ENCODE measurements around the gene FKBP1B.
"Not testable (repeated sequence)": the region's sequence is repeated elsewhere in the genome, so short reads cannot be mapped to it uniquely, and the experiment has no call there.

FKBP1B gene

GRCh38 chr2:24086241-24086640 lies 36.7 kb downstream of the FKBP1B start:
- ChIA-PET CTCF (interaction anchor here (1.3 kb wide), 1 partner anchor 262 kb away, joined by 4 read pairs; no protein-coding TSS in a partner anchor), POLR2A (no interaction called here)
- no peak for TF ChIP-seq CTCF (IDR thresholded peaks at IDR 0.05; ENCODE audit: insufficient read depth, low read length, missing control alignments)
- no peak for DNase-seq (ENCODE audit: low read depth, low spot score)
- no peak overlapping the region for H3K4me3 ChIP-seq (ENCODE audit: low read depth, low read length)

- no peak for TF ChIP-seq CTCF (IDR thresholded peaks at IDR 0.05; ENCODE audit: insufficient read depth, low read length, missing control alignments)
- DNase-seq (ENCODE audit: low read depth, low spot score), result no peak
- CTCF ChIA-PET, result interaction anchor here (0.9 to 1.3 kb wide), 3 partner anchors 13 to 263 kb away, joined by 3 to 4 read pairs (median 3); no protein-coding TSS in a partner anchor
- no peak overlapping the region for H3K4me3 ChIP-seq (ENCODE audit: low read depth, low read length)
- POLR2A ChIA-PET, result no interaction called here
Observed at GRCh38 chr2:24087032-24087431, 37.5 kb downstream of the FKBP1B start.

DNA sequence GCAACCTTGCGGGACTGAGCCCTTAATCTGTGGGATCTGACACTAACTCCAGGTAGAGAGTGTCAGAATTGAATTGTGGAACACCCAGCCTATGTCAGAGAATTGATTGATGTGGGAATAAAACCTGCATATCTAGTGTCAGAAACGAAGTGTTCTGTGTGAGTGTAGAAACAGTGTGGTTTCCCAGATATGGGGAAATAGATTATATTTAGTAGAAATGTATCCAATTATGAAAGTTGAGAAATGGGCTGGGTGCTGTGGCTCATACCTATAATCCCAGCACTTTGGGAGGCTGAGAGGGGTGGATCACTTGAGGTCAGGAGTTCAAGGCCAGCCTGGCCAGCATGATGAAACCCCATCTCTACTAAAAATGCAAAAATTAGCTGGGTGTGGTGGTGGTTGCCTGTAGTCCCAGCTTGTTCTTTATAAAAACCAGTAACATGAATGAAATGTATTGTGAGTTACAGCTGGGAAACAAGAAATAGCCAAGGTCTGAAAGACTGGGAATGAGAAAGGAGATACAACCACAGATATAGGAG lies 39.3 kb downstream of the FKBP1B start:
- ChIA-PET POLR2A (no interaction called here), CTCF (no interaction called here)
- no peak for TF ChIP-seq CTCF (IDR thresholded peaks at IDR 0.05; ENCODE audit: insufficient read depth, low read length, missing control alignments)
- no peak overlapping the region for H3K4me3 ChIP-seq (ENCODE audit: low read depth, low read length)
- DNase-seq (ENCODE audit: low read depth, low spot score), result no peak

DNA sequence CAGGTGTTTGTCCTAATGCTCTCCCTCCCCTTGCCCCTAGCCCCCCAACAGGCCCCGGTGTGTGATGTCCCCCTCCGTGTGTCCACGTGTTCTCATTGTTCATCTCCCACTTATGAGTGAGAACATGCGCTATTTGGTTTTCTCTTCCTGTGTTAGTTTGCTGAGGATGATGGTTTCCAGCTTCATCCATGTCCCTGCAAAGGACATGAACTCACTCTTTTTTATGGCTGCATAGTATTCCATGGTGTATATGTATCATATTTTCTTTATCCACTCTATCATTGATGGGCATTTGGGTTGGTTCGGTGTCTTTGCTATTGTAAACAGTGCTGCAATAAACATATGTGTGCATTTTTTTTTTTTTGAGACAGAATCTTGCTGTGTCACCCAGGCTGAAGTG lies 43.7 kb downstream of the FKBP1B start:
- POLR2A ChIA-PET; CTCF ChIA-PET; H3K4me3 ChIP-seq (ENCODE audit: low read depth, low read length); DNase-seq (ENCODE audit: low read depth, low spot score): not testable (repeated sequence)

DNA sequence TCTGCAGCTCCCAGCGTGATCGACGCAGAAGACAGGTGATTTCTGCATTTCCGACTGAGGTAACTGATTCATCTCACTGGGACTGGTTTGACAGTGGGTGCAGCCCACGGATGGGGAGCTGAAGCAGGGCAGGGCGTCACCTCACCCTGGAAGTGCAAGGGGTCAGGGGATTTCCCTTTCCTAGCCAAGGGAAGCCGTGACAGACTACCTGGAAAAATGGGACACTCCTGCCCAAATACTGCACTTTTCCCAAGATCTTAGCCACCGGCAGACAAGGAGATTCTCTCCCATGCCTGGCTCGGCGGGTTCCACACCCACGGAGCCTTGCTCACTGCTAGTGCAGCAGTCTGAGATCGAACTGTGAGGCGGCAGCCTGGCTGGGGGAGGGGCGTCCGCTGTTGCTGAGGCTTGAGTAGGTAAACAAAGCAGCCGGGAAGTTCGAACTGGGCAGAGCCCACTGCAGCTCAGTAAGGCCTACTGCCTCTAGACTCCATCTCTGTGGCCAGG lies 45.7 kb downstream of the FKBP1B start:
- DNase-seq (ENCODE audit: low read depth, low spot score); H3K4me3 ChIP-seq (ENCODE audit: low read depth, low read length); POLR2A ChIA-PET: not testable (repeated sequence)
- CTCF ChIA-PET, result interaction anchor here (2.0 kb wide), 1 partner anchor 11 kb away, joined by 8 read pairs; the partner anchor contains the start of gene TP53I3

- POLR2A ChIA-PET; CTCF ChIA-PET; H3K4me3 ChIP-seq (ENCODE audit: low read depth, low read length); DNase-seq (ENCODE audit: low read depth, low spot score): not testable (repeated sequence)
Observed at GRCh38 chr2:24100732-24101131, 51.2 kb downstream of the FKBP1B start.

GRCh38 chr2:24101992-24102391 lies 52.5 kb downstream of the FKBP1B start:
- H3K4me3 ChIP-seq (ENCODE audit: low read depth, low read length), result no peak overlapping the region
- ChIA-PET CTCF (no interaction called here), POLR2A (interaction anchor here (1.2 kb wide), 1 partner anchor 17 kb away, joined by 3 read pairs; the partner anchor contains the start of gene TP53I3)
- no peak for TF ChIP-seq CTCF (IDR thresholded peaks at IDR 0.05; ENCODE audit: insufficient read depth, low read length, missing control alignments)
- no peak for DNase-seq (ENCODE audit: low read depth, low spot score)

DNA sequence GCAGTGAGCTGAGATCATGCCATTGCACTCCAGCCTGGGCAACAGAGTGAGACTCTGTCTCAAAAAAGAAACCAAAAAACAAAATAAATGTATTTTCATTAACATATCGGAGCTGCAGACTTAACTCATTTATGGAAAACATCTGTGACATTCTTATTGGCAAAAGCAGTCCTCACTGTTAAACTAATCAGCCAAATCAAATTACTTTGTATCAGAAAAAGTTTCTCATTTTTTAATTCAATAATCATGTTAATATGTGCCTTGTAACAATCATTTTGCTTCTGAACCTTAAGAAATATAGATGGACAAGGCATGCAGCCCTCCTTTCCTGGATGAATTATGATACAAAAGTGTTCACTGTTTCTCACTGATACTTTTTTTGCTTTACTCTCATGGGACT lies 53.1 kb downstream of the FKBP1B start:
- H3K4me3 ChIP-seq (ENCODE audit: low read depth, low read length), result no peak overlapping the region
- no peak for DNase-seq (ENCODE audit: low read depth, low spot score)
- ChIA-PET CTCF (interaction anchor here (1.3 kb wide), 1 partner anchor 19 kb away, joined by 3 read pairs; no protein-coding TSS in a partner anchor), POLR2A (interaction anchor here (1.2 kb wide), 1 partner anchor 18 kb away, joined by 3 read pairs; the partner anchor contains the start of gene TP53I3)
- TF ChIP-seq CTCF (IDR thresholded peaks at IDR 0.05; ENCODE audit: insufficient read depth, low read length, missing control alignments), result no peak
